HL-60 (cell line): Measurements from ENCODE around the gene CSMD2.

Source experiments
- POLR2AphosphoS5 ChIP-seq: IDR thresholded peaks from 2 replicates; pipeline ENCODE4 v1.6.1; 2012; ENCODE audit warnings: low read depth
- TF ChIP-seq, protein P1 (sequence below): IDR thresholded peaks from one replicate; pipeline ENCODE4 v1.5.1; 2011; ENCODE audit warnings: low read length, control low read depth, inconsistent platforms; ENCODE audit not compliant: insufficient read depth

DNA sequence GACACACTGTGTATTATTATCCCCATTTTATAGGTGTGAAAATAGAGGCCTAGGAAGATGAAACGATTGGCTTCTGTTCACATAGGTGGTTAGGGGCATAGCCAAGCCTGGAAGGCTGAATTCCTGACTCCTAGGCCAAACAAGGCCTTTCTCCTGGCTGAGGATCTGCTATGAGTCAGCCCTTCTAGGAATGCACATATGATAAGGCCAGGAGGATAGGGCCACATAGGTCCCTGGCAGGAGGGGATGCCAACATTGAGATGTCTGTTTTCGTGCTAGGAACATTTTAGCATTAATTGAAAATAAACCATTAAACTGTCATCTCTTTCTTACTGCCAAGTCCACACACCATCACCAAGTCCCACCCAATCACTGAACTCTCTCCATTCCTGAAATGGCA lies 9.2 kb downstream of the CSMD2 start:
- TF ChIP-seq, protein P1, sequence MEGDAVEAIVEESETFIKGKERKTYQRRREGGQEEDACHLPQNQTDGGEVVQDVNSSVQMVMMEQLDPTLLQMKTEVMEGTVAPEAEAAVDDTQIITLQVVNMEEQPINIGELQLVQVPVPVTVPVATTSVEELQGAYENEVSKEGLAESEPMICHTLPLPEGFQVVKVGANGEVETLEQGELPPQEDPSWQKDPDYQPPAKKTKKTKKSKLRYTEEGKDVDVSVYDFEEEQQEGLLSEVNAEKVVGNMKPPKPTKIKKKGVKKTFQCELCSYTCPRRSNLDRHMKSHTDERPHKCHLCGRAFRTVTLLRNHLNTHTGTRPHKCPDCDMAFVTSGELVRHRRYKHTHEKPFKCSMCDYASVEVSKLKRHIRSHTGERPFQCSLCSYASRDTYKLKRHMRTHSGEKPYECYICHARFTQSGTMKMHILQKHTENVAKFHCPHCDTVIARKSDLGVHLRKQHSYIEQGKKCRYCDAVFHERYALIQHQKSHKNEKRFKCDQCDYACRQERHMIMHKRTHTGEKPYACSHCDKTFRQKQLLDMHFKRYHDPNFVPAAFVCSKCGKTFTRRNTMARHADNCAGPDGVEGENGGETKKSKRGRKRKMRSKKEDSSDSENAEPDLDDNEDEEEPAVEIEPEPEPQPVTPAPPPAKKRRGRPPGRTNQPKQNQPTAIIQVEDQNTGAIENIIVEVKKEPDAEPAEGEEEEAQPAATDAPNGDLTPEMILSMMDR: no peak
- no peak for TF ChIP-seq POLR2AphosphoS5
